H1 (cell line): ENCODE measurements around the gene ENOX2. TPM values are rescaled to one million over a fixed set of nuclear protein-coding genes. Genes with fewer than 3 reads are reported as not detected.

Experiments
- CTCF ChIA-PET: fragments of 300-600 bp; sonication (Branson Sonifier 250); formaldehyde crosslinking; loops from one replicate; lab custom pipeline; 2021; ENCODE audit not compliant: partially characterized antibody; lab: Charles Lee
- POLR2A ChIA-PET: fragments of 300-600 bp; sonication (Branson Sonifier 250); formaldehyde crosslinking; loops from one replicate; lab custom pipeline; 2021; ENCODE audit warnings: inconsistent platforms; ENCODE audit not compliant: partially characterized antibody; lab: Charles Lee
- DNase-seq, 2 experiments: peaks; one replicate each; pipeline versions ENCODE4 v3.0.0 to v3.0.0-alpha.2; 2010 to 2022; ENCODE audit warnings: low spot score in 2 of 2, low read depth in 1 of 2, mixed read lengths in 1 of 2
- FAIRE-seq: peaks from 2 replicates; lab custom pipeline; 2011; peaks lifted over from hg19 to GRCh38; lab: Jason Lieb, UNC
- H2AFZ ChIP-seq: 2 replicates; pipeline ENCODE4 v1.8.1; 2012; ENCODE audit warnings: low read length, inconsistent platforms
- H2AK5ac ChIP-seq: 2 replicates; pipeline ENCODE4 v1.6.1; 2013; ENCODE audit warnings: low read depth, low read length
- H2BK120ac ChIP-seq: replicated peaks from 2 replicates; pipeline ENCODE3; 2013; ENCODE audit warnings: low read depth, low read length, inconsistent platforms
- H2BK12ac ChIP-seq: 2 replicates; pipeline ENCODE4 v1.6.1; 2013; ENCODE audit warnings: low read depth, low read length
- H2BK15ac ChIP-seq: 2 replicates; pipeline ENCODE4 v1.6.1; 2013; ENCODE audit warnings: low read length
- H2BK20ac ChIP-seq: 2 replicates; pipeline ENCODE4 v1.6.1; 2013; ENCODE audit warnings: low read length
- H2BK5ac ChIP-seq: 2 replicates; pipeline ENCODE4 v1.6.1; 2013; ENCODE audit warnings: low read depth, low read length
- H3K14ac ChIP-seq: 2 replicates; pipeline ENCODE4 v1.6.1; 2013; ENCODE audit warnings: inconsistent platforms; ENCODE audit not compliant: insufficient read length
- H3K18ac ChIP-seq: 2 replicates; pipeline ENCODE4 v1.6.1; 2013; ENCODE audit warnings: low read length; ENCODE audit errors: extremely low read depth
- H3K23ac ChIP-seq: 2 replicates; pipeline ENCODE4 v1.6.1; 2013; ENCODE audit warnings: inconsistent platforms; ENCODE audit not compliant: insufficient read length
- H3K23me2 ChIP-seq: 2 replicates; pipeline ENCODE4 v1.6.1; 2013; ENCODE audit warnings: low read depth, low read length
- H3K27ac ChIP-seq: 2 replicates; pipeline ENCODE4 v1.6.1; 2011; ENCODE audit warnings: low read depth, low read length, inconsistent platforms
- H3K27me3 ChIP-seq, 4 experiments: replicated peaks in 1 of 4; 1 replicate in 1 of 4; 2 replicates in 3 of 4; pipeline versions ENCODE4 v1.6.1 to v1.8.1; 2011 to 2013; ENCODE audit warnings: low read length in 3 of 4, mild to moderate bottlenecking in 3 of 4, inconsistent platforms in 2 of 4, mixed read lengths in 2 of 4, moderate library complexity in 1 of 4; ENCODE audit not compliant: control insufficient read depth in 3 of 4, insufficient read depth in 3 of 4; ENCODE audit errors: extremely low read depth in 1 of 4
- H3K36me3 ChIP-seq, 4 experiments: 2 replicates each; pipeline versions ENCODE4 v1.6.1 to v1.8.1; 2011 to 2013; ENCODE audit warnings: mild to moderate bottlenecking in 4 of 4, low read length in 3 of 4, moderate library complexity in 2 of 4, control low read depth in 1 of 4, inconsistent platforms in 1 of 4; ENCODE audit not compliant: insufficient read depth in 4 of 4, control insufficient read depth in 2 of 4
- H3K4ac ChIP-seq: replicated peaks from 2 replicates; pipeline ENCODE3; 2013; ENCODE audit warnings: low read length, low read depth, mixed read lengths, inconsistent platforms; ENCODE audit not compliant: insufficient read length
- H3K4me1 ChIP-seq, 4 experiments: replicated peaks in 1 of 4; 1 replicate in 1 of 4; 2 replicates in 3 of 4; pipeline versions ENCODE4 v1.6.1 to v1.8.1; 2011 to 2013; ENCODE audit warnings: low read length in 3 of 4, inconsistent platforms in 2 of 4, mixed read lengths in 1 of 4; ENCODE audit not compliant: insufficient read depth in 4 of 4, control insufficient read depth in 3 of 4
- H3K4me2 ChIP-seq, 2 experiments: 2 replicates each; pipeline versions ENCODE4 v1.6.1 to v1.8.1; 2011 to 2013; ENCODE audit warnings: low read depth in 2 of 2, low read length in 2 of 2, control low read depth in 1 of 2, inconsistent platforms in 1 of 2, mild to moderate bottlenecking in 1 of 2; ENCODE audit not compliant: insufficient read depth in 1 of 2
- H3K4me3 ChIP-seq, 4 experiments: fragments of 200-600, 300-600 bp in 1 of 4; sonication (generic), shearing (Covaris generic), sonication (Bioruptor Twin) in 1 of 4; 2 replicates each; pipeline versions ENCODE4 v1.5.1 to v1.8.1; 2011 to 2016; ENCODE audit warnings: low read length in 4 of 4, low read depth in 3 of 4, control low read depth in 2 of 4, inconsistent platforms in 2 of 4, mild to moderate bottlenecking in 2 of 4, mixed read lengths in 1 of 4, moderate library complexity in 1 of 4; ENCODE audit not compliant: insufficient read depth in 2 of 4; ENCODE audit errors: extremely low read depth in 1 of 4
- H3K56ac ChIP-seq: replicated peaks from 2 replicates; pipeline ENCODE3; 2013; ENCODE audit warnings: low read depth, mild to moderate bottlenecking, mixed read lengths, low read length, inconsistent platforms; ENCODE audit not compliant: insufficient read length
- H3K79me1 ChIP-seq: 2 replicates; pipeline ENCODE4 v1.6.1; 2013; ENCODE audit warnings: low read depth, low read length, control low read depth
- H3K79me2 ChIP-seq, 2 experiments: 2 replicates each; pipeline versions ENCODE4 v1.6.1 to v1.8.1; 2012 to 2013; ENCODE audit warnings: low read length in 2 of 2, mild to moderate bottlenecking in 2 of 2, inconsistent platforms in 1 of 2; ENCODE audit not compliant: insufficient read depth in 2 of 2, control insufficient read depth in 1 of 2
- H3K9ac ChIP-seq, 4 experiments: replicated peaks in 1 of 4; 1 replicate in 1 of 4; 2 replicates in 3 of 4; pipeline versions ENCODE4 v1.6.1 to v1.8.1; 2011 to 2013; ENCODE audit warnings: low read depth in 3 of 4, low read length in 3 of 4, control low read depth in 2 of 4, mild to moderate bottlenecking in 2 of 4, moderate library complexity in 2 of 4, inconsistent platforms in 1 of 4; ENCODE audit errors: extremely low read depth in 1 of 4
- H3K9me3 ChIP-seq, 2 experiments: 2 replicates each; pipeline versions ENCODE4 v1.6.1 to v1.8.1; 2012 to 2013; ENCODE audit warnings: mild to moderate bottlenecking in 2 of 2, moderate library complexity in 2 of 2, control low read depth in 1 of 2, inconsistent platforms in 1 of 2, low read depth in 1 of 2, low read length in 1 of 2, mixed read lengths in 1 of 2; ENCODE audit not compliant: insufficient read depth in 2 of 2
- H4K20me1 ChIP-seq, 2 experiments: replicated peaks in 1 of 2; 2 replicates each; pipeline versions ENCODE3 to v1.8.1; 2011 to 2013; ENCODE audit warnings: inconsistent platforms in 2 of 2, low read length in 2 of 2, mild to moderate bottlenecking in 1 of 2; ENCODE audit not compliant: insufficient read depth in 2 of 2, control insufficient read depth in 1 of 2
- H4K5ac ChIP-seq: 2 replicates; pipeline ENCODE4 v1.6.1; 2013; ENCODE audit warnings: low read length, low read depth, mixed read lengths, inconsistent platforms; ENCODE audit not compliant: insufficient read length
- H4K8ac ChIP-seq: 2 replicates; pipeline ENCODE4 v1.8.0; 2013; ENCODE audit warnings: mild to moderate bottlenecking, moderate library complexity, low read length, inconsistent platforms; ENCODE audit not compliant: insufficient read depth; ENCODE audit errors: extremely low read depth
- H4K91ac ChIP-seq: replicated peaks from 2 replicates; pipeline ENCODE3; 2013; ENCODE audit warnings: low read length, mixed read lengths, inconsistent platforms; ENCODE audit not compliant: insufficient read length
- CREB1 ChIP-seq: IDR thresholded peaks from 2 replicates; pipeline ENCODE4 v1.6.1; 2012; ENCODE audit warnings: inconsistent platforms
- CTBP2 ChIP-seq: IDR thresholded peaks from 2 replicates; pipeline ENCODE4 v1.7.0; 2011; ENCODE audit warnings: borderline replicate concordance, mild to moderate bottlenecking, moderate library complexity, mixed read lengths, low read length; ENCODE audit not compliant: insufficient read depth, insufficient read length
- EZH2 ChIP-seq: fragments of 200-600 bp; sonication (generic); IDR thresholded peaks from 2 replicates; pipeline ENCODE4 v1.7.1; 2012; ENCODE audit warnings: low read depth, mild to moderate bottlenecking, moderate library complexity, low read length, inconsistent platforms; ENCODE audit not compliant: severe bottlenecking
- POLR2A ChIP-seq, 2 experiments: IDR thresholded peaks; 1 replicate in 1 of 2; 2 replicates in 1 of 2; pipeline ENCODE4 v1.6.1; 2011; ENCODE audit warnings: low read depth in 2 of 2, low read length in 2 of 2, mild to moderate bottlenecking in 2 of 2; ENCODE audit errors: control extremely low read depth in 1 of 2
- POLR2AphosphoS5 ChIP-seq: IDR thresholded peaks from 2 replicates; pipeline ENCODE4 v1.6.1; 2011; ENCODE audit warnings: low read depth, low read length
- RFX5 ChIP-seq: IDR thresholded peaks from 2 replicates; pipeline ENCODE4 v1.6.1; 2011; ENCODE audit warnings: low read depth, low read length, improper control_type of control experiment, borderline replicate concordance
- RNF2 ChIP-seq: fragments of 200-900, 300-1000 bp; sonication (generic); IDR thresholded peaks from 2 replicates; pipeline ENCODE4 v1.7.1; 2016; ENCODE audit warnings: borderline replicate concordance, low read depth, mild to moderate bottlenecking, antibody characterized with exemption, low read length; ENCODE audit not compliant: poor library complexity, severe bottlenecking; ENCODE audit errors: missing control alignments
- SAP30 ChIP-seq: fragments of 300-600 bp; sonication (generic); IDR thresholded peaks from 2 replicates; pipeline ENCODE4 v1.7.1; 2012; ENCODE audit warnings: low read length, moderate library complexity, mild to moderate bottlenecking, inconsistent platforms; ENCODE audit not compliant: insufficient read depth, insufficient replicate concordance
- SP1 ChIP-seq: IDR thresholded peaks from 2 replicates; pipeline ENCODE4 v1.6.1; 2011; ENCODE audit warnings: low read depth, low read length
- TBP ChIP-seq: IDR thresholded peaks from 2 replicates; pipeline ENCODE4 v1.6.1; 2011; ENCODE audit warnings: low read depth, low read length, improper control_type of control experiment
- TCF12 ChIP-seq: IDR thresholded peaks from 2 replicates; pipeline ENCODE4 v1.6.1; 2011; ENCODE audit warnings: low read depth, mild to moderate bottlenecking, low read length
- YY1 ChIP-seq: IDR thresholded peaks from 2 replicates; pipeline ENCODE4 v1.6.1; 2011; ENCODE audit warnings: low read depth, mild to moderate bottlenecking, low read length
- ZNF274 ChIP-seq: IDR thresholded peaks from 2 replicates; pipeline ENCODE4 v1.7.0; 2012; ENCODE audit warnings: low read length, borderline replicate concordance; ENCODE audit errors: extremely low read depth
- WGBS, 2 experiments: shearing (Covaris generic) in 1 of 2; methylation state at CpG; one replicate each; pipeline versions ENCODE4 v1.1.6 to v1.1.7; 2013 to 2015; ENCODE audit warnings: low lambda C conversion rate in 2 of 2, mixed read lengths in 2 of 2, inconsistent platforms in 1 of 2, low coverage in 1 of 2, missing lambda C conversion rate in 1 of 2; ENCODE audit not compliant: insufficient replicate concordance in 2 of 2, insufficient coverage in 1 of 2, insufficient read length in 1 of 2; ENCODE audit errors: extremely low coverage in 1 of 2, missing lambda C conversion rate in 1 of 2; 5-methylcytosine and 5-hydroxymethylcytosine counted together
- polyA plus RNA-seq, 7 experiments: library from polyadenylated mRNA; depleted of rRNA in 3 of 7; stranded (reverse) in 5 of 7; unstranded in 2 of 7; fragments of >200 nt in 5 of 7; fragments of 200-250 nt in 2 of 7; gene quantifications; 1 replicate in 5 of 7; 2 replicates in 1 of 7; 4 replicates in 1 of 7; pipeline versions ENCODE4 v1.2.1 to v1.2.3, GENCODE V29; 2011 to 2013; ENCODE audit warnings: missing spikeins in 2 of 7, mixed read lengths in 2 of 7
- total RNA-seq: library from RNA; stranded (reverse); fragmentation: NEBNext Ultra II Directional; extraction: Animal tissue kit (Norgen Biotek cat#: 25700); gene quantifications from 2 replicates; pipeline ENCODE4 v1.2.1, GENCODE V29; 2021
- TF ChIP-seq, protein P1 (sequence below): IDR thresholded peaks from 2 replicates; pipeline ENCODE4 v1.6.1; 2011; ENCODE audit warnings: low read length, improper control_type of control experiment

ENOX2 gene
- total and polyA plus RNA-seq, 2 of the 8 experiments (the other 6 are each of a cell fraction or from before 2014, with no cell fraction given), result 4.5 to 12.3 TPM

GRCh38 chrX:130877892-130878341 lies 25.1 kb downstream of the ENOX2 start:
- DNase-seq (no peak), FAIRE-seq (no peak)
- H3K18ac ChIP-seq, result no peak overlapping the region
- H4K20me1 ChIP-seq, result no peaks in the 10 kb centered on the region
- no peak overlapping the region for H3K9ac ChIP-seq
- no peaks in the 10 kb centered on the region for H3K36me3 ChIP-seq
- no peak overlapping the region for H4K91ac ChIP-seq
- POLR2A ChIA-PET, result no interaction called here
- no peak overlapping the region for H3K23ac ChIP-seq
- H2BK120ac ChIP-seq, result no peak overlapping the region
- CTCF ChIA-PET, result interaction anchor here (0.5 kb wide), 1 partner anchor 72 kb away, joined by 3 read pairs; no protein-coding TSS in a partner anchor
- H2BK5ac ChIP-seq, result no peak overlapping the region
- H3K56ac ChIP-seq, result no peak overlapping the region
- no peaks in the 10 kb centered on the region for H3K23me2 ChIP-seq
- H3K27me3 ChIP-seq, result no peaks in the 10 kb centered on the region
- no peaks in the 10 kb centered on the region for H3K9me3 ChIP-seq
- no peaks in the 10 kb centered on the region for H3K79me2 ChIP-seq
- no peak overlapping the region for H2BK15ac ChIP-seq
- H2AK5ac ChIP-seq, result no peak overlapping the region
- H3K4me2 ChIP-seq, result no peak overlapping the region
- H2AFZ ChIP-seq, result no peak overlapping the region
- H4K8ac ChIP-seq, result no peak overlapping the region
- H3K4me1 ChIP-seq, result no peaks in the 10 kb centered on the region; a peak in 1 of 7 replicates
- H2BK12ac ChIP-seq, result no peak overlapping the region
- H3K4ac ChIP-seq, result no peak overlapping the region
- no peaks in the 10 kb centered on the region for H3K79me1 ChIP-seq
- H3K14ac ChIP-seq, result no peak overlapping the region
- H3K27ac ChIP-seq, result no peak overlapping the region
- H4K5ac ChIP-seq, result no peak overlapping the region
- WGBS, 2 experiments, result 92% methylated on average over 1 of the region's 1 CpG; no CpG with 5 or more reads in 1 of the 2 experiments
- H2BK20ac ChIP-seq, result no peak overlapping the region
- no peak overlapping the region for H3K4me3 ChIP-seq
- TF ChIP-seq CREB1 (no peak), CTBP2 (no peak), RFX5 (no peak), RNF2 (no peak), TBP (no peak), SAP30 (no peak), EZH2 (no peak), SP1 (no peak), TCF12 (no peak), POLR2A (IDR thresholded peaks at IDR 0.05; ENCODE audit: control extremely low read depth in 1 of 2, low read depth in 2 of 2, low read length in 2 of 2) (no peak), ZNF274 (no peak), POLR2AphosphoS5 (no peak), YY1 (no peak)
- TF ChIP-seq, protein P1, sequence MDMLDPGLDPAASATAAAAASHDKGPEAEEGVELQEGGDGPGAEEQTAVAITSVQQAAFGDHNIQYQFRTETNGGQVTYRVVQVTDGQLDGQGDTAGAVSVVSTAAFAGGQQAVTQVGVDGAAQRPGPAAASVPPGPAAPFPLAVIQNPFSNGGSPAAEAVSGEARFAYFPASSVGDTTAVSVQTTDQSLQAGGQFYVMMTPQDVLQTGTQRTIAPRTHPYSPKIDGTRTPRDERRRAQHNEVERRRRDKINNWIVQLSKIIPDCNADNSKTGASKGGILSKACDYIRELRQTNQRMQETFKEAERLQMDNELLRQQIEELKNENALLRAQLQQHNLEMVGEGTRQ, result no peak
